WI38 (cell line): Measurements from ENCODE around the gene CDH23.

Experiments
- H3K4me3 ChIP-seq: 2 replicates; pipeline ENCODE4 v1.5.1; 2011; ENCODE audit warnings: low read depth, mild to moderate bottlenecking, control low read depth, low read length
- TF ChIP-seq, protein P1 (sequence below): IDR thresholded peaks from 2 replicates; pipeline ENCODE4 v1.5.1; 2012; ENCODE audit warnings: low read depth, mild to moderate bottlenecking, control low read depth, low read length

CDH23 gene

DNA sequence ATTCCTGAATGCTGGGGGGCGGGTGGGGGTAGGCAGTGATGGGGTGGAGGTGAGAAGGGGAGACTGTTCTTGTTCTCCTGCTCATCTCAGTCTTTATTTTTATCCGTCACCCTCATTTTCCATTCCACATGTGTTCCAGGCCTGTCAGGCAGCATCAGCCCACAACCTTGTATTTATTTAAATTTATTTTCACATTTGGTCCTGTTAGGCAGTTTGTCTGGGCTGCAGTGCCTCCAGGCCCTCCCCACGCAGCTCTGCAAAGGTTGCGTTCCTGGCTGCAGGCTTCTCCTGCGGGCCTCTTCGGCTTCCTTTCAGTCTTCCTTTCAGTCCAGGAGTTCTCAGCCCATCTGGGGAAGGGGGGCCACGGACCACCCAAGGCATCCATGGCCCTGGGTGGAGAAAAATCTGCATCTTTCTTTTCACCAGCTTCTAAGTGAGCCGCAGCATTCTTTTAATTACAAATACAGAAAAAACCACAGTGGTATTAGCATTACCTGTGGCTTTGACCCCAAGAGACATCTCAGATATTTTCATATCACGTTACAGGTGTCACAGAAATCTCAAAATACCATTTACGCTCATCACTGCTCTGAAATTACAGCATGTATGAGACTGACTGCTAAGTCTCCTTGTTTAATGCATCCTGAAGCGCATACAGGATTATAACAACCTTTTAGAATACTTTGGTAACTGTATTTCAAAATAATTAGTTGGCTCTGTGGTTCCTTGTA lies 228.9 kb downstream of the CDH23 start:
- H3K4me3 ChIP-seq, result no peak overlapping the region
- TF ChIP-seq, protein P1, sequence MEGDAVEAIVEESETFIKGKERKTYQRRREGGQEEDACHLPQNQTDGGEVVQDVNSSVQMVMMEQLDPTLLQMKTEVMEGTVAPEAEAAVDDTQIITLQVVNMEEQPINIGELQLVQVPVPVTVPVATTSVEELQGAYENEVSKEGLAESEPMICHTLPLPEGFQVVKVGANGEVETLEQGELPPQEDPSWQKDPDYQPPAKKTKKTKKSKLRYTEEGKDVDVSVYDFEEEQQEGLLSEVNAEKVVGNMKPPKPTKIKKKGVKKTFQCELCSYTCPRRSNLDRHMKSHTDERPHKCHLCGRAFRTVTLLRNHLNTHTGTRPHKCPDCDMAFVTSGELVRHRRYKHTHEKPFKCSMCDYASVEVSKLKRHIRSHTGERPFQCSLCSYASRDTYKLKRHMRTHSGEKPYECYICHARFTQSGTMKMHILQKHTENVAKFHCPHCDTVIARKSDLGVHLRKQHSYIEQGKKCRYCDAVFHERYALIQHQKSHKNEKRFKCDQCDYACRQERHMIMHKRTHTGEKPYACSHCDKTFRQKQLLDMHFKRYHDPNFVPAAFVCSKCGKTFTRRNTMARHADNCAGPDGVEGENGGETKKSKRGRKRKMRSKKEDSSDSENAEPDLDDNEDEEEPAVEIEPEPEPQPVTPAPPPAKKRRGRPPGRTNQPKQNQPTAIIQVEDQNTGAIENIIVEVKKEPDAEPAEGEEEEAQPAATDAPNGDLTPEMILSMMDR, result no peak

DNA sequence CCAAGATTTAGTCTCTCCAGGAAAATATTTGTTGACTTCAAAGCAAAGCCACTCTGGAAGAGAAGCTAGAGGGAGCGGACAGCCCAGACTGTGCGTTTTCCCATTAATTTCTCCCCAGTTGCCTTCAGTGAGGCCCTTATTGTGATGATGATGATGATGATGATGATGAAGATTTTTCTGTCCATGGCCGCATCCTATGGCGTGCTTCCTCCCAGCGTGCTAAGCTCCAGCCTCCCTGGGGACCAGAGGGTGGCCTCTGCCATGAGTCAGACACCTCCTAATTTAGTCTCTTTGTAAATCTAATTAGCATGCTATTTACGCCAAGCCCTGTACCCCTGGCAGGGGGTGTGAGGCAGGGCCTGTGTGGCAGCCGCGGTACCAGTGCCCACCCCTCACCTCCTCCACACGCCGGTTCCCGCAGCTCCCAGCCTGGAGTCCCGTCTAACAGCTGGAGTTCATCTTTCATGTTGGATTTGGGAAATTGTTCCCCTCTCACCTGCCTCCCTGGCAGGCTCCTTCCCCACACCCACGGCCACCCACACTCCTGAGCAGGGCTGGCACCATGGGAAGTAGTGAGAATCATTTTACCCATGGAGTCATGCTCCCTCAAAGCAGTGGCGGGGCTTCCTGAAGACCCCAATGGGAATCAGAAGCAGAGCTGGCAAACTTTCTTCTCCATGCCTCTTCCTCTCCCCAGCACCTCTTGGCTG lies 230.7 kb downstream of the CDH23 start:
- TF ChIP-seq, protein P1, result no peak
- H3K4me3 ChIP-seq, result no peak overlapping the region

DNA sequence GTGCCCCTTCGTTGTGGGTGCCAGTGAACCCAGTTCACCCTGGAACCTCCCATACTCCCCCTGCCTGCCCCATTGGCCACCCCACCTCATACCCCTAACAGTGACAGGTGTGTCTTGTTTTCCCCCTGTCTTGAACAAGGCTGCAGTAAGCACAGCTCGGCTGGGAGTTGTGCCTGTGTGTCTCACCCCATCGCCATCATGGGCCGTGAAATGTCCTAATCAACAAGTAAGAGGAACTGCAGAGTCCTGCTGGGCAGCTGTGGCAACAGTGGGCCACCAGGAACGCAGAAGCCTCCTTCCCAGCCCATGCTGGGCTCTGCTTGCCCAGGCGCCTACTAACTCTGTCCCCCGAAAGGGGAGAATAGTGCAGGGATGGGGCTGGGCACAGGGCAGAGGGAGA lies 231.2 kb downstream of the CDH23 start:
- TF ChIP-seq, protein P1, result no peak
- no peak overlapping the region for H3K4me3 ChIP-seq

DNA sequence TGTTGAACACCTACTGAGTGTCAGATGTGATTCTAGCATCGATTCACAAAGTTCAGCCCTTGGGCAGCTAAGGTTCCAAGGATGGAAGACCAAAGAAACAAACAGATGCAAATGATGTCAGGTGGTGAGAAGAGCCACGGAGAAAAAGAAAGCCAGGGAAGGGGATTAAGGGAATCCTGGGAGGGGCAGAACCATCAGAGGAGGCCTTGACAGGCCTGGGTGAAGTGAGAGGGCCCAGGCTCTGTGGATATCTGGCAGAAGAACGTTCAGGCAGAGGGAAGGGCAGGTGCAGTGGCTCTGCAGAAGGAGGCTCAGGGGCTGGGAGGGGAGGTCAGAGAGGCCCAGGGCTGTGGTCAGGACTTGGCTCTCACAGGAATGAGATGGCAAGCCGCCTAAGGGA lies 232.4 kb downstream of the CDH23 start:
- TF ChIP-seq, protein P1, result no peak
- H3K4me3 ChIP-seq, result no peak overlapping the region

DNA sequence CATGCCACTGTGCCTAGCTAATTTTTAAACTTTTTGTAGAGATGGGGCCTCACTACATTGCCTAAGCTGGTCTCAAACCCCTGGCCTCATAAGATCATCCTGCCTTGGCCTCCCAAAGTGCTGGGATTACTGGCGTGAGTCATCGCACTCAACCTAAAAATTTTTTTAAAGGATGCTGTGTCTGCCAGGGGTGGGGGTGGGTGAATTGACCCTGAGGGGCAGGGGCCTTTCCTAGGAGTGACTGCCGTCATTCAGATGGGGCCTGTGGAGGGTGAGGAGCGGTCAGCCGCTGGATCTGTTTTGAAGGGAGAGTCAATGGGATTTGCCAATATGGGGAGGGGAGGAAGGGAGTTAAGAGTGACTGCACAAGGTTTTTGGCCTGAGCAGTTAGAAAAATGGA lies 233.4 kb downstream of the CDH23 start:
- no peak overlapping the region for H3K4me3 ChIP-seq
- TF ChIP-seq, protein P1, result no peak

DNA sequence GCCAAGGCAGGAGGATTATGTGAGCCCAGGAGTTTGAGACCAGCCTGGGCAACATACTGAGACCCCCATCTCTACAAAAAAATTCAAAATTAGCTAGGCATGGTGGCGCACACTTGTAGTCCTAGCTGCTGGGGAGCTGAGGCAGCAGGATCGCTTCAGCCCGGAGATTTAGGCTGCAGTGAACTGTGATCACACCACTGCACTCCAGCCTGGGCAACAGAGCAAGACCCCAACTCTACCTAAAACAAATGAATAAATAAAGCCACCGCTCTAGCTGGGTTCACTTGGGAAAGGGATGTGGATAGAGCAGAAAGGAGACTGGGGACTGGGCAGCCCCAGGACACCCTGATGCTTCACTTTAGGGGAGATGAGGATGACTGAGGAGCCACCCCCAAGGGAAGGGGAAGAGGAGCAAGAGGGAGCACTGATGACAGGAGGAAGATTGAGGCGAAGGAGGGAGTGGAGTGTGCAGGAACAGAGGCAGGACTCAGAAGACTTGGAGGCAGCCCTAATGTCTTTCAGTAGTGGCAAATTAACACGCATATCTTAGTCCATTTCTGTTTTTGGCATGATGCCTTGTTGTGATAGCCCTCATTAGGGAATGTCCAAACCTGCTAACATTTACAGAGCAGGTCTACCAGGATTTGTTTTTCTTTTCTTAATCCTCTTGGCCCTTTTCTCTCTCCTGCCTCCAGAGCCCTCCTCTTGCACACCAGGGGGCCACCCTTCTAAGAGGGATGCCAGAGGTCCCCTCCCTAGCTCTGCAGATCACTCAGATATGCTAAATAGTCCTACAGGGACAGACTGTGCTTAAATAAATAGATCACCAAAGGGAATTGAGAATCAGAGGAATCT lies 234.5 kb downstream of the CDH23 start:
- TF ChIP-seq, protein P1, result no peak
- no peak overlapping the region for H3K4me3 ChIP-seq
